Sigmoid colon (tissue), 7 donors: ENCODE measurements around the gene DGLUCY. TPM values are rescaled to one million over a fixed set of nuclear protein-coding genes. Genes with fewer than 3 reads are reported as not detected.
A peak's percentile ranks its signal among the peaks of the same experiment; 100 is the strongest.

ENCODE experiments used
- DNase-seq: peaks from one replicate; pipeline ENCODE4 v3.0.0-alpha.2; 2019
- H3K27ac ChIP-seq, 4 donors: fragments of 200-600 bp; sonication (generic); one replicate each; pipeline ENCODE4 v1.5.1; 2016 to 2019; ENCODE audit warnings: mild to moderate bottlenecking in 1 of 4
- H3K27me3 ChIP-seq, 3 donors: fragments of 200-600 bp; sonication (generic); one replicate each; pipeline ENCODE4 v1.5.1; 2019; ENCODE audit warnings: mild to moderate bottlenecking in 1 of 3
- H3K36me3 ChIP-seq, 4 donors: fragments of 200-600 bp; sonication (generic); one replicate each; pipeline ENCODE4 v1.5.1; 2016 to 2019
- H3K4me1 ChIP-seq, 4 donors: fragments of 200-600 bp; sonication (generic); one replicate each; pipeline ENCODE4 v1.5.1; 2017 to 2019
- H3K4me3 ChIP-seq, 4 donors: fragments of 200-600 bp; sonication (generic); one replicate each; pipeline ENCODE4 v1.5.1; 2017 to 2019; ENCODE audit warnings: mild to moderate bottlenecking in 2 of 4, moderate library complexity in 1 of 4
- H3K9me3 ChIP-seq, 4 donors: fragments of 200-600 bp in 3 of 4; sonication (generic) in 3 of 4; one replicate each; pipeline versions ENCODE4 v1.5.1 to v1.6.1; 2013 to 2019
- CTCF ChIP-seq, 4 experiments: fragments of 450-650 bp in 3 of 4; fragments of 200-600 bp in 1 of 4; IDR thresholded peaks; one replicate each; pipeline ENCODE4 v1.5.1; 2016 to 2019; ENCODE audit warnings: antibody characterized with exemption in 4 of 4, mild to moderate bottlenecking in 3 of 4, moderate library complexity in 2 of 4
- EP300 ChIP-seq, 4 donors: sonication (generic); formaldehyde crosslinking; IDR thresholded peaks; one replicate each; pipeline ENCODE4 v1.6.1; 2017; ENCODE audit warnings: antibody characterized with exemption in 4 of 4
- POLR2A ChIP-seq, 2 donors: fragments of 450-650 bp; IDR thresholded peaks; one replicate each; pipeline ENCODE4 v1.6.1; 2016; ENCODE audit warnings: antibody characterized with exemption in 2 of 2, mild to moderate bottlenecking in 2 of 2, moderate library complexity in 2 of 2
- POLR2AphosphoS5 ChIP-seq, 4 donors: sonication (generic); formaldehyde crosslinking; IDR thresholded peaks; one replicate each; pipeline ENCODE4 v1.6.1; 2017; ENCODE audit warnings: antibody characterized with exemption in 4 of 4
- WGBS, 2 donors: extraction: QIAGEN DNeasy Blood & Tissue Kit; methylation state at CpG; one replicate each; pipeline ENCODE4 v1.1.7; 2013; 5-methylcytosine and 5-hydroxymethylcytosine counted together
- intact Hi-C: fragments of 100-400 bp; cut with DNase I; formaldehyde crosslinking; loops from one replicate; pipeline ENCODE4 v1.15.1; 2023
- polyA plus RNA-seq, 3 donors: library from polyadenylated mRNA; stranded (reverse); fragments of 200-250 nt; gene quantifications; one replicate each; pipeline ENCODE4 v1.2.3, GENCODE V29; 2013
- total RNA-seq, 4 donors: library from RNA; depleted of rRNA; stranded (reverse); fragments of >200 nt; gene quantifications; one replicate each; pipeline ENCODE4 v1.1.0, GENCODE V29; 2016
- donor health status: healthy with polysubstance abuse.
- donor health status: Bipolar disorder and iron deficiency.
- donor health status: healthy.

The DGLUCY gene
- total and polyA plus RNA-seq, 7 donors: 14.4 to 99.4 (median 49.8) TPM

DNA sequence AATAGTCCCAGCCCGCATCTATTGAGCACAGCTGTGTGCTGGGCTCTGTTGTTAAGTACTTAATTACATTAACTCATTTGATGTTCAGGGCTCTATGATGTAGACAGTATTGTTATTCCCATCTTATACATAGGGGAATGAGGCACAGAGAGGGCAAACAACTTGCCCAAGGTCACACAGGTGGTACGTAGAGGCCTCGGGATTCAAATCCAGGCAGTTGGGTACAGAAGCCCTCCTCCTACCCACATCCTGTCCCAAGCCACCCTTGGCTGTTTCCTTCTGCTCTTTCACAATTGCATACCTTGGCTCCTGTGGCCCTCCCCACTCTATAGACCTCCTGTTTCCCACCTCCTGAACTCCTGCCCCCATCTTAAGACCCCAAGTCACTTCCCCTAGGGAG lies 140.6 kb downstream of the DGLUCY start:
- no peaks in the 10 kb centered on the region for H3K9me3 ChIP-seq
- no peaks in the 10 kb centered on the region for H3K36me3 ChIP-seq
- H3K27me3 ChIP-seq: no peaks in the 10 kb centered on the region
- H3K4me3 ChIP-seq: no peak overlapping the region
- H3K27ac ChIP-seq: peak overlapping the region in 3 of 4 donors; percentile 62 to 73 (median 72)
- intact Hi-C loops: no loop called here
- WGBS, 2 donors: 48 to 50% methylated on average over 3 of the region's 3 CpGs
- DNase-seq: no peak
- TF ChIP-seq POLR2A (IDR thresholded peaks at IDR 0.05) (no peak), POLR2AphosphoS5 (IDR thresholded peaks at IDR 0.05) (no peak)
- H3K4me1 ChIP-seq: peaks cover 0 to 41% (median 29%) of the 10 kb centered on the region in 4 donors

DNA sequence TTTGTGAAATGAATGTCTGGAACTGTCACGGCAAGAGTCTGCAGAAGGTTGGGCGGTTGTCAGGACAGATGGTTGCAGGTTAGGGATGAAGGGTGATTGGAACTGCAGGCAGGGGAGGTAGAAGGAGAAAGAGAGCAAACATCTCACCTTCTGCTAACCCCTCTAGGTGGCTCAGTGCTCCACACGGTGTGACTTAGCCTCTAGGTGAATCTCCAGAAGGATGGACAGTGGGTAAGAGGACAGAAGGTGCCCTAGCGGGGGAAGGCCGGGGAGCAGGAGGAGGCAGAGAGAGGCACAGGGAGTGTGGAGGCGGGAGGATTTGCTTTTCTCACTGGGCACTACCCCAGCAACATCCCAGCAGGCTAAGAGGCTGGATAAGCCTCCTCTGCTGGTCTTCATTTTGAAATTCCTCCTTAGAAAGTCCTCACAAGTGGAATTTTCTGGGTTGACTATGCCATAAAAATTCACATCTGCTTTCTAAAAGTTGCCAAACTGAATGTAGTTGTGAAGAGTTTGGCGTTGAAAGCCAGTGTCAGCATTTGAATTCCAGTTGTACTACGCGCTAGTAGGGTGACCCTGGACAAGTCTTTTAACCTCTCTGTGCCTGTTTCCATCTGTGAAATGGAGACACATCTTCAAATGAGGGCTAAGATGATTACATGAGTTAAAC lies 141.3 kb downstream of the DGLUCY start:
- intact Hi-C loops: no loop called here

DNA sequence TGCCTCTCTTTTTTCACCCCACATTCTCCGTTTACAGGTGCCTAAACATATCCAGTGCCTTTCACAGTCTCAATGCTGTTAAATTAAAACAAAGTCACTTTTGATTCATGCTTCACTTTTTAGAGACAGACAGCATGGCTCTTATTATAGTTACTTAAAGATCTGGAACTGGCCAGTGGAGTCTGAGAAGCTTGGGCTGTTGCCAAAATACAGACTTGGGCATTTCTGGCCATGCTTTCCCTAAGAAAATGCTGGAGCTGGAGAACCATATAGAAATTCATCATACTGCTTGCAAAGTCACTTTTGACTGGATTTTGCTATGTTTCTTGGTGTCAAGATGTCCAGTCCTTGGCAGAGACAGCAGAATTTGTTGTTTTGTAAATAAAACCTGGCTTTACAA lies 142.8 kb downstream of the DGLUCY start:
- H3K27ac ChIP-seq: peak overlapping the region in 3 of 4 donors; percentile 9 to 62 (median 60)

More for the DNA sequence above, 141.3 kb downstream of the DGLUCY start:
- no peaks in the 10 kb centered on the region for H3K27me3 ChIP-seq
- no peak for TF ChIP-seq EP300 (IDR thresholded peaks at IDR 0.05)
- no peak for TF ChIP-seq POLR2AphosphoS5 (IDR thresholded peaks at IDR 0.05)
- no peak for TF ChIP-seq POLR2A (IDR thresholded peaks at IDR 0.05)
- TF ChIP-seq CTCF (IDR thresholded peaks at IDR 0.05): no peak
- H3K27ac ChIP-seq: peak overlapping the region in 1 of 4 donors; percentile 73
- H3K36me3 ChIP-seq: no peaks in the 10 kb centered on the region
- H3K9me3 ChIP-seq: no peaks in the 10 kb centered on the region
- no peak for DNase-seq
- H3K4me3 ChIP-seq: no peak overlapping the region
- WGBS, 2 donors: 68 to 76% methylated on average over 9 of the region's 9 CpGs
- peaks cover 0 to 40% (median 29%) of the 10 kb centered on the region in 4 donors for H3K4me1 ChIP-seq

DNA sequence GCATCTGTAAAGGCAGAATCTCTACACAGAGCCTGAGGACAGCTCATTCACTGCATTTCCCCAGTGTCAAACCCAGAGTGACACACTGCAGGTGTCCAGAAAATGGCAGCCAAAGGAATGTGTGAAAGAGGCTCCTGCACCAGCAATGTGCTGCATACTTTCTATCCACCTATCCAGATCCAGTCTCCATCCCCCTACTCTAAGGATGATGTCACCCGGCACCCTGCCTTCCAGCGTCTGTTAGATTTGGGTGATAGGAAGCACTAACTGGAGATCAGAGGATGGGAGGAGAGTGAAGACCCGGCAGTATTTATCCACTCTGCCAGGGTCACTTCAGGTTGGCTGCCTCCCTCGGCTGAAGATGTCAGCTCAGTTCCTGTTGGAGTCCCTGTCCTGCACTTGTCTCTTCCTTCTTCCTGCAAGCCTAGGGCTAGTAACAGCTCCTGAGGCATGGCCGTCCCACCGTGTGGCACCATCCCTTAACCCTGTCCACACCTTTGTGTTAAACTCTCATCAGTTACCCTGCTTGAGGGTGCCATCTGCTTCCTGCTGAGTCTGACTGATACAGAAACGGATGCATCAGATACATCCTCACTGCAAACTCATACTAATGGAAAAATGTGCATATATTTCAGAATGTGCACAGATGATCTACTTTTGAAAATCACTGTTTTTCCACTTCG lies 143.6 kb downstream of the DGLUCY start:
- TF ChIP-seq EP300 (IDR thresholded peaks at IDR 0.05): no peak
- no peak for TF ChIP-seq POLR2A (IDR thresholded peaks at IDR 0.05)
- no peak for TF ChIP-seq CTCF (IDR thresholded peaks at IDR 0.05)
- TF ChIP-seq POLR2AphosphoS5 (IDR thresholded peaks at IDR 0.05): no peak
- intact Hi-C loops: no loop called here
- 35 to 38% methylated on average over 8 of the region's 8 CpGs for WGBS, 2 donors
- DNase-seq: no peak
- peaks cover 0 to 38% (median 29%) of the 10 kb centered on the region in 4 donors for H3K4me1 ChIP-seq
- no peaks in the 10 kb centered on the region for H3K9me3 ChIP-seq
- no peak overlapping the region for H3K4me3 ChIP-seq
- no peaks in the 10 kb centered on the region for H3K36me3 ChIP-seq
- H3K27me3 ChIP-seq: no peaks in the 10 kb centered on the region
- peak overlapping the region; percentile 41 to 62 (median 51) for H3K27ac ChIP-seq

More for the DNA sequence above, 142.8 kb downstream of the DGLUCY start:
- DNase-seq: no peak
- TF ChIP-seq CTCF (IDR thresholded peaks at IDR 0.05): no peak
- Histone ChIP-seq H3K9me3 (no peaks in the 10 kb centered on the region), H3K36me3 (no peaks in the 10 kb centered on the region), H3K4me1 (peaks cover 0 to 38% (median 29%) of the 10 kb centered on the region in 4 donors), H3K4me3 (no peak overlapping the region), H3K27me3 (no peaks in the 10 kb centered on the region)
- intact Hi-C loops: no loop called here
- WGBS, 2 donors: 70 to 73% methylated on average over 1 of the region's 1 CpG

- TF ChIP-seq POLR2AphosphoS5 (IDR thresholded peaks at IDR 0.05) (peak; percentile 45 to 77 (median 64)), POLR2A (IDR thresholded peaks at IDR 0.05) (no peak)
- Histone ChIP-seq H3K4me3 (no peak overlapping the region), H3K4me1 (peaks cover 0 to 32% (median 24%) of the 10 kb centered on the region in 4 donors), H3K27me3 (no peaks in the 10 kb centered on the region), H3K9me3 (no peaks in the 10 kb centered on the region), H3K36me3 (no peaks in the 10 kb centered on the region), H3K27ac (peak overlapping the region in 3 of 4 donors; percentile 42 to 62 (median 60))
- 62 to 65% methylated on average over 16 of the region's 16 CpGs for WGBS, 2 donors
- peak; percentile 91 for DNase-seq
- intact Hi-C loops: no loop called here
These were observed 144.2 kb downstream of the DGLUCY start for GRCh38 chr14:91258011-91258618.
